H1 (cell line): Measurements from ENCODE around the gene ELP4. TPM values are rescaled to one million over a fixed set of nuclear protein-coding genes. Genes with fewer than 3 reads are reported as not detected.

Experiments
- BRCA1 ChIP-seq: IDR thresholded peaks from 2 replicates; pipeline ENCODE4 v1.6.1; 2012; ENCODE audit warnings: low read depth, low read length, improper control_type of control experiment
- CHD7 ChIP-seq: fragments of 300-600 bp; sonication (generic); IDR thresholded peaks from 2 replicates; pipeline ENCODE4 v1.7.1; 2012; ENCODE audit warnings: low read length, moderate library complexity, mild to moderate bottlenecking, inconsistent platforms; ENCODE audit not compliant: insufficient replicate concordance
- E2F6 ChIP-seq: IDR thresholded peaks from 2 replicates; pipeline ENCODE4 v1.6.1; 2012; ENCODE audit warnings: inconsistent platforms
- RNF2 ChIP-seq: fragments of 200-900, 300-1000 bp; sonication (generic); IDR thresholded peaks from 2 replicates; pipeline ENCODE4 v1.7.1; 2016; ENCODE audit warnings: borderline replicate concordance, low read depth, mild to moderate bottlenecking, antibody characterized with exemption, low read length; ENCODE audit not compliant: poor library complexity, severe bottlenecking; ENCODE audit errors: missing control alignments
- polyA plus RNA-seq, 7 experiments: library from polyadenylated mRNA; depleted of rRNA in 3 of 7; stranded (reverse) in 5 of 7; unstranded in 2 of 7; fragments of >200 nt in 5 of 7; fragments of 200-250 nt in 2 of 7; gene quantifications; 1 replicate in 5 of 7; 2 replicates in 1 of 7; 4 replicates in 1 of 7; pipeline versions ENCODE4 v1.2.1 to v1.2.3, GENCODE V29; 2011 to 2013; ENCODE audit warnings: missing spikeins in 2 of 7, mixed read lengths in 2 of 7
- total RNA-seq: library from RNA; stranded (reverse); fragmentation: NEBNext Ultra II Directional; extraction: Animal tissue kit (Norgen Biotek cat#: 25700); gene quantifications from 2 replicates; pipeline ENCODE4 v1.2.1, GENCODE V29; 2021

ELP4 gene
- total and polyA plus RNA-seq, 2 of the 8 experiments (the other 6 are each of a cell fraction or from before 2014, with no cell fraction given), result 14.0 to 18.6 TPM

GRCh38 chr11:31529189-31529588 is 19.6 kb downstream of the ELP4 start (continued):
- no peak for TF ChIP-seq CHD7
- TF ChIP-seq E2F6, result no peak
- TF ChIP-seq BRCA1, result no peak
- no peak for TF ChIP-seq RNF2
